GM18517 (cell line): Measurements from ENCODE around the gene PAPPA2.

Source experiments
- ATAC-seq: cut with Tn5 transposase; IDR thresholded peaks from one replicate; pipeline ENCODE4 v1.9.1; 2021; ENCODE audit warnings: mild to moderate bottlenecking, moderate library complexity; ENCODE audit not compliant: unreplicated experiment

PAPPA2 gene

DNA sequence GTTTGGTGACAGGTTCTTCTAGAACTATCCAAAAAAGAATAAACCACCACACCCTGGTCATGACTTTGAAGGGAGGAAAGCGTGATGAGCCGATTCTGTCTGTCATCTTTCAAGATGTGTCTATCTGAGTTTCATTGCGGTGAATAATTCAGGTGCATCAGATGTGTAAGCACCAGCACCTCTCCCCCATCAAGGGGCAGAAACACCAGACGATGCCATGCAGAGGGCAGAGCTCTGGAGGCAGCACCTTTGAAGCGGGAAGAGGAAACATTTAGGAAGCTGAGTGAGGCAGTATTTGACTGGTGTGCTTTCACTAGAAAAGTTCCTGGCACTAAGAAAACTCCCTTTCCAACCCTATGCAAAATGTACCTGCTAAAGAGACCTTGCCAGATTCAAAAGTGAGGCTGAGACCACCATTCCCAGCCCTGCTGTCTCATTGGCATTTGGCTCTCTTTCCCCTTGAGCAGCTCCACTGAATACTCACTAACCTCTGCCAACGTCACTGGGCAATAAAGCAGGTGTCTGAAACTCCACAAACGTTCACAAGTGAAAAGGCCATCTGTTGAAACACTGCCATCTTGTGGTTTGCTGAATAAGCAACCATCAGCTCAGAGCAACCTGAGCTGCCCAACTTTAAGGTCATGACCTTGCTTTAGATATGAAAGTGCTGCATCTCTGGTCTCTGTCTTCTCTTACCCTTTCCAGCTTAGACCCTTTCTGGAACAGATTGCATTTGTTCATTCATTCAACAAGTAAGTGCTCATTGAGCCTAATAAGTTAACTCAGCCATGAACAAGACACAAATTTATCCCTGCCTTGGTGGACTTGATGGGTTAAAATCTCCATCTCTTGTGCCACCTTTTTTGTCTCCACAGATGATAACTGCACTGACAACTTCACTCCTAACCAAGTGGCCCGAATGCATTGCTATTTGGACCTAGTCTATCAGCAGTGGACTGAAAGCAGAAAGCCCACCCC lies 228.6 kb downstream of the PAPPA2 start:
- ATAC-seq, result peak; percentile 94

DNA sequence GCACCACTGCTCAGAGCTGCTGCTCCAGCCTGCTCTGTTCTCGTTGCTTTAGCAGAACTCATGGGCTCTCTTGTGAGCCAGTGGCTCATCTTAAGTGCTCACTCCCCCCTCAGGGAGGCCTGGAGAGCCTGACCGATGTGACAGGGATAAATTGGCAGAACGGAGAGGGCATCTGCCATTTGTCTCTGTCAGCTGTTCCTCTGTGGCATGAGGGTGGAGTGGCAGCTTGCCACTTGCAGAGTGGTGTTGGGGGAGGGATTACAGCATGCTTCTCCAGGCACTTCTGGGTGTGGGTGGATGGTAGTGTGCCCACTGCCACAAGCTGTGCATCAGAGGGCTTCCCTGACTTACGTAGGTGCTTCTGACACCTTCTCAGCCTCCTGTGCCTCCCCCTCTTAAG lies 229.5 kb downstream of the PAPPA2 start:
- no peak for ATAC-seq

DNA sequence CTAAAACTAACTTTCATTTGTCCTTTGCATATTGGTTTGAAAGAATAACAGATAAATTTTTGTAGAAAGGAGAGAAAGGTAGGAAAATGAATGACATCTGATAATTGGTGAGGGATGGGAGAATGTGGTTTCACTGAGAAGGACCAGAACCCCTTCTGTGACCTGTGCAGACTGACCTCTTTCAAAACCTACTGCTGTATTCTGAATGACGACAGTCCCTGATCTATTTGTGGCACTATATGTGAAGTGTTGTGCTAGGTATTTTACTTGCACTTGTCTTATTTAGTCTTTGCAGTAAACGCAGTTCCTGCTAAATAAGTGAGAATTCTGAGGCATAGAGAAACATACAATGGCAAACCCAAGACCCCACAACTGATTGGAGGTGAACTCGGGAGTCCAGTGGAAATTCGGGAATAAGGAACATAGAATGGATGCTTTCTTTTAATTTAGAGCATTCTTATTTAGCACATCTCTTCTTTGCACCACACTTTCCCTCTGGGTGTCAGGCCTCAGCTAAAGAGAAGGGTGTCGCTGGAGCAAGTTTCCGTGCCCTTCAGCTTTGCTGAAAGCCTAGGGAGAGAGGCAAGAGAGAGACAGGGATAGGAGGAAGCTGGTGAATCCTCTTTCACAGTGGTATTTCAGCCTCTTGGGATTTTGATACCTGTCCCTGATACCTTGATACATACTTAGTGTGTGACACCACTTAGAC lies 230.2 kb downstream of the PAPPA2 start:
- ATAC-seq, result no peak

DNA sequence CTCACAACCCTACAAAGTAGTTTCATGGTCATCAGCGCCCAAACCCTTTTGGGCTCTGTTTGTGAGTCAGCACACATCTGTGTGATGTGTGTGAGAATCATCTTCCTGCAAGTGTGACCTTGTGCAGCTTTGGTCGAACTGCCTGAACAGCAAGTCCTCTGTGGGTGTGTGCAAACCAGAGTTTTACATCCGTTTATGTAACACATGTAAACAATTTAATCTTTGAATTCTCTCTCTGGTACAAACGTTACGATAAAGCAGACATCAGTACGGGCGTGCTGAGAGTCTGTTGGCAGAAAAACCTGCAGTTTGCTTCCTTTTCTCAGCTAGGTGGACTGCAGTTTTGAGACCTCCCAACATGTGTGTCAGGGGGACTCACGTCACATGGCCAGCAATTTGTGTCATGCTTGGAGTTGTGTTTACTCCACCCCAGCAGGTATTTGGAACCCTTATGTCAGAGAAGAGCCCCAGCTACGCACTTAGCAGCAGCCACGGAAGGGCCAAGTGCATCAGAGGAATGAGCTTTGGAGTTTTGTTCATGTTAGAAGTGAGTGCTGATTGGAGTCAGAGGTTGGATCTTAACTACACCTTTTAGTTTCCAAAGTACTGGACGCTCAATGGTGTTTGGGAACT lies 230.8 kb downstream of the PAPPA2 start:
- no peak for ATAC-seq

GRCh38 chr1:176694713-176695112 lies 231.7 kb downstream of the PAPPA2 start:
- no peak for ATAC-seq

- no peak for ATAC-seq
These were observed 233.1 kb downstream of the PAPPA2 start for GRCh38 chr1:176696109-176696508.

DNA sequence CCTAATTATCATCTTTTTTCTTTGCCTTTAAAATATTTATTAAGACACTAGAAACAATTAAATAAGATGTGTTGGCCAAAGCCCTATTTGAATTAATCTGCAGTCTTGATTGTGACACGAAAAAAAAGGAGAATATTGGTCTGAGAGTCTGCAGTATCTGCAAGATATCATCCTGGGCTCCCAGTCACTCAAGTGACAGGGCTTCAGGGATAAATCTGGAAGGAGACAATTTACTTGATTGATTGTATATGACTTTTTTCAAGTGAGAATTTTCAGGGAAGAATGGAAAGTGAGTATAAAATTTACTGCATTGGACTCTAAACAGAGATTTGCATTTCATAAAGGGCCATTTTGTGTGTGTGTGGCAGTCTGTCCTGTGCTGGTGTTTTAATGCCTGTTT lies 233.7 kb downstream of the PAPPA2 start:
- ATAC-seq, result no peak

DNA sequence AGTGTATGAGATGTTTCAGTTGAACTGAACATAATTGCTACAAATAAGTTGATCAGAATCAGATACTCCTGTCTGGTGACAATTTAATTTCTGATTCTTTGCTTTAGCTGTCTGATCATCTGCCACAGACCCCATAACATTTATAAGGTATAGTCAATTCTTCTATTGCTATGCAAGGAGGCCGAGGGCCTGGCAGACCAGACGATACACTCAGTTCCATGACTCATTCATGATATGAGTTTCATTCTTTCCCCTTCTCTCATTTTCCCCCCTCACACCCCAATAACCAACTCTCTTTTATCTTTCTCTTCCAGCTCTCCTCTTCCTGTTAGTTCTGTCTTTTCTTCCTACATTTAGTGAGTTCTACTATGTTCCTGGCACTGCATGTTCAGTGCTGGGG lies 236.8 kb downstream of the PAPPA2 start:
- no peak for ATAC-seq

- ATAC-seq, result no peak
These were observed 238.3 kb downstream of the PAPPA2 start for GRCh38 chr1:176701151-176701866.

DNA sequence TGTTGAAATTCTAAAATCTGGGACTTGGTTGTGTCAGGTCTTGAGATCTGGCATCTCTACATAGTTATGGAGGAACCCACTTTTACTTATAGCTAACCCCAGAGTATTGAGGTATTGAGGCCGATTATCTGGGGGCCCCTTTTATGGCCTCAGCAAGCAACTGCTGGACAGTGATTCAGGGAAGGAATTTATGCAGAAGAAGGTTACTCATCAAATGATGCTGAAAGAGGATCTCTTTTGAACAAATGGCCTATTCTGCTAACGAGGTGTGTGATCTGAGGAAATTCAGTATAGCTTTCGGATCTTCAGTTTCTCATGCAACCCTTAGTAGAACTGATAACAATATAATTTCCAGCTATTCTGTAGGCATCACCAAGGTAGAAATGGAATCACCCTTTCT lies 239.9 kb downstream of the PAPPA2 start:
- ATAC-seq, result no peak

- ATAC-seq, result no peak
These were observed 242.6 kb downstream of the PAPPA2 start for GRCh38 chr1:176705585-176705984.

GRCh38 chr1:176717066-176717750 lies 254.2 kb downstream of the PAPPA2 start:
- no peak for ATAC-seq

DNA sequence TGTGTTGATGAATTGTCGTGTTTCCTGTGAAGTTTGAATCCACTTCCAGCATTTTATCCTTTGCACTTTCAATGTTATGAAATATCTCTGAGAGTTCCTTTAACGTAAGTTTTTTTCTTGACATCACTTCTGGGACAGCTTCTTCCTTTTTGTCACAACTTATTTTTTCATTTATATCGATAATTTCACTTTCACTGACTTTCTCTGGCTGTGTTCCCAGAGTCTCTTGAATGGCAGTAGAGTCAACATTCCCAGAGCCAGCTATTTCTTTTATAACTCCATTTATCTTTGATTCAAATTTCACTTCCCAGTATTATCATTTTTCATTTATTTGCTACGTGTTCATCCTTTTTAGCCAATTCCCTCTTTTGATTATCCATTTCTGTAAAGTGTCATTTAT lies 256.5 kb downstream of the PAPPA2 start:
- ATAC-seq, result no peak

- ATAC-seq, result no peak
These were observed 257.9 kb downstream of the PAPPA2 start for GRCh38 chr1:176720838-176721237.

- ATAC-seq, result no peak
These were observed 270.7 kb downstream of the PAPPA2 start for GRCh38 chr1:176733661-176734060.

DNA sequence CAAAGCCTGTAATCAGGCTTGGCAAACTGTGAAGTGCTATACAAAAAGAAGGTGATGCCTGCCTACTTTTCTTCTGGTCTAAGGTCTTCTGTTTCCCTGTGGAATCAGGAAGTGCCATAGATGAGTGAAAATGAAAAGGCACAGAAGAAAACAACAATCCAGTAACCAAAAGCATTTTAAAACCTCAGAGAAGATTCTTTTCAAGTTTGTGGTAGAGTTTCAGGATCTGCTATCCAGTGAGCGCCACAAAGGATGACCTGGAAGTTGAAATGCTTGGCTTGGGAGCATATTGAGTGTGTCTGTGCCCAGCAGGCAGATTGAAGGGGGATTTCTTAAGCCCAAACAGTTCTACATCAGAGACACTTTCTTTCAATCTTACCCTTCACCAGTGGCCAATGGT lies 272.2 kb downstream of the PAPPA2 start:
- no peak for ATAC-seq

GRCh38 chr1:176736015-176736414 lies 273.0 kb downstream of the PAPPA2 start:
- ATAC-seq, result no peak

DNA sequence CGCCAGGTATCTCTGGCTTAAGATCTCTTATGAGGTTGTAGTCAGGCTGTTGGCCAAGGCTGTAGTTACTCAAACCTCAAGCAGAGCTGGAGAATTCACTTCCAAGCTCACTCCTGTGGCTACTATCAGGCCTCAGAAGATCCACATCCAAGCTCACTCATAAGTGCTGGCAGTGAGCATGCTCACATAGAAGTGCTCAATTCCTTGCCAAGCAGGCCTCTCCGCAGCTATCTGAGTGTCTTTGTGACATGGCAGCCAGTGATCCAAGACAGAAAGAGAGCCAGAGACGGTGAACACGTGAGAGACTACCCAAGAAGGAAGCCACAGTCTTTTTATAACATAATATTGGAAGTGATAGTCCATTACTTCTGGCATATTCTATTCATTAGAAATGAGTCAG lies 278.2 kb downstream of the PAPPA2 start:
- ATAC-seq, result no peak

- no peak for ATAC-seq
These were observed 279.3 kb downstream of the PAPPA2 start for GRCh38 chr1:176742322-176742721.

GRCh38 chr1:176744142-176744541 lies 281.2 kb downstream of the PAPPA2 start:
- no peak for ATAC-seq
